BLaER1 (cell line): ENCODE data around the gene KRT84.

Source experiments
- H3K27ac ChIP-seq: shearing (Covaris generic); formaldehyde crosslinking; 2 replicates; pipeline ENCODE4 v1.8.1; 2022
- H3K27me3 ChIP-seq: shearing (Covaris generic); formaldehyde crosslinking; 2 replicates; pipeline ENCODE4 v1.8.1; 2022
- H3K36me3 ChIP-seq: shearing (Covaris generic); formaldehyde crosslinking; 2 replicates; pipeline ENCODE4 v1.8.1; 2022
- H3K4me1 ChIP-seq: shearing (Covaris generic); formaldehyde crosslinking; 2 replicates; pipeline ENCODE4 v1.8.1; 2022
- H3K4me2 ChIP-seq: shearing (Covaris generic); formaldehyde crosslinking; 2 replicates; pipeline ENCODE4 v1.8.1; 2022
- H3K4me3 ChIP-seq: shearing (Covaris generic); formaldehyde crosslinking; 2 replicates; pipeline ENCODE4 v1.8.1; 2022
- H3K9ac ChIP-seq: shearing (Covaris generic); formaldehyde crosslinking; 2 replicates; pipeline ENCODE4 v1.8.1; 2022
- H3K9me3 ChIP-seq: shearing (Covaris generic); formaldehyde crosslinking; 2 replicates; pipeline ENCODE4 v1.8.1; 2022
- H4K20me1 ChIP-seq: shearing (Covaris generic); formaldehyde crosslinking; 2 replicates; pipeline ENCODE4 v1.8.1; 2022
- Cebpa-rat ChIP-seq: shearing (Covaris generic); IDR thresholded peaks from 2 replicates; pipeline ENCODE4 v1.8.1; 2022

Gene KRT84

GRCh38 chr12:52362118-52362726, 23.2 kb downstream of the KRT84 start:
- no peak overlapping the region for H3K4me3 ChIP-seq

GRCh38 chr12:52361553-52361952, 23.9 kb downstream of the KRT84 start:
- Histone ChIP-seq H3K4me2 (peak overlapping the region; percentile 65; the same call in 1 of the 2 replicates), H3K27me3 (no peaks in the 10 kb centered on the region)

More at GRCh38 chr12:52362118-52362726, 23.2 kb downstream of the KRT84 start:
- Histone ChIP-seq H3K27me3 (no peaks in the 10 kb centered on the region), H3K27ac (no peak overlapping the region), H3K4me1 (peaks cover 48% of the 10 kb centered on the region), H3K9ac (no peak overlapping the region), H3K36me3 (no peaks in the 10 kb centered on the region), H3K9me3 (no peaks in the 10 kb centered on the region), H4K20me1 (no peaks in the 10 kb centered on the region), H3K4me2 (no peak overlapping the region)
- TF ChIP-seq Cebpa-rat = no peak

GRCh38 chr12:52360663-52361271, 24.7 kb downstream of the KRT84 start:
- Histone ChIP-seq H3K9me3 (no peaks in the 10 kb centered on the region), H3K4me2 (peak overlapping the region; percentile 65), H3K36me3 (no peaks in the 10 kb centered on the region), H3K27me3 (no peaks in the 10 kb centered on the region), H3K4me3 (no peak overlapping the region), H3K27ac (peak overlapping the region; percentile 6; the same call in 1 of the 2 replicates), H3K4me1 (peaks cover 53% of the 10 kb centered on the region), H3K9ac (no peak overlapping the region), H4K20me1 (no peaks in the 10 kb centered on the region)
- no peak for TF ChIP-seq Cebpa-rat

More at GRCh38 chr12:52361553-52361952, 23.9 kb downstream of the KRT84 start:
- Histone ChIP-seq H3K4me3 (no peak overlapping the region), H4K20me1 (no peaks in the 10 kb centered on the region), H3K9me3 (no peaks in the 10 kb centered on the region), H3K4me1 (peaks cover 53% of the 10 kb centered on the region), H3K27ac (no peak overlapping the region), H3K36me3 (no peaks in the 10 kb centered on the region), H3K9ac (no peak overlapping the region)
- TF ChIP-seq Cebpa-rat = no peak

- Histone ChIP-seq H3K9me3 (no peaks in the 10 kb centered on the region), H3K27me3 (no peaks in the 10 kb centered on the region), H4K20me1 (no peaks in the 10 kb centered on the region), H3K4me3 (no peak overlapping the region), H3K9ac (no peak overlapping the region), H3K36me3 (no peaks in the 10 kb centered on the region), H3K4me1 (peaks cover 53% of the 10 kb centered on the region), H3K27ac (no peak overlapping the region), H3K4me2 (peak overlapping the region; percentile 65)
- no peak for TF ChIP-seq Cebpa-rat
These were observed 25.3 kb downstream of the KRT84 start for GRCh38 chr12:52360106-52360662.

- Histone ChIP-seq H3K4me1 (peaks cover 48% of the 10 kb centered on the region), H3K27ac (no peak overlapping the region), H3K9me3 (no peaks in the 10 kb centered on the region), H4K20me1 (no peaks in the 10 kb centered on the region), H3K4me3 (no peak overlapping the region), H3K27me3 (no peaks in the 10 kb centered on the region), H3K4me2 (peak overlapping the region; percentile 9; the same call in 1 of the 2 replicates), H3K36me3 (no peaks in the 10 kb centered on the region), H3K9ac (no peak overlapping the region)
- TF ChIP-seq Cebpa-rat = no peak
These were observed 25.8 kb downstream of the KRT84 start for GRCh38 chr12:52359621-52360061.

- Histone ChIP-seq H4K20me1 (no peaks in the 10 kb centered on the region), H3K27me3 (no peaks in the 10 kb centered on the region), H3K4me1 (peaks cover 48% of the 10 kb centered on the region), H3K27ac (0 out of 2 replicates have a peak overlapping the region, but pooled peaks have one; percentile 30), H3K4me3 (no peak overlapping the region), H3K4me2 (peak overlapping the region; percentile 75), H3K9ac (no peak overlapping the region), H3K36me3 (no peaks in the 10 kb centered on the region), H3K9me3 (no peaks in the 10 kb centered on the region)
- TF ChIP-seq Cebpa-rat = no peak
These were observed 26.7 kb downstream of the KRT84 start for GRCh38 chr12:52358575-52359350.

- Histone ChIP-seq H3K27ac (no peak overlapping the region), H3K4me1 (peaks cover 58% of the 10 kb centered on the region), H4K20me1 (no peaks in the 10 kb centered on the region), H3K9ac (no peak overlapping the region), H3K9me3 (no peaks in the 10 kb centered on the region), H3K4me2 (no peak overlapping the region; the same call in 1 of the 2 replicates), H3K27me3 (no peaks in the 10 kb centered on the region), H3K4me3 (no peak overlapping the region), H3K36me3 (no peaks in the 10 kb centered on the region)
- TF ChIP-seq Cebpa-rat = no peak
These were observed 28.5 kb downstream of the KRT84 start for GRCh38 chr12:52356762-52357580.

GRCh38 chr12:52356031-52356761, 29.3 kb downstream of the KRT84 start:
- no peak for TF ChIP-seq Cebpa-rat
- Histone ChIP-seq H3K9ac (no peak overlapping the region), H3K4me1 (peaks cover 62% of the 10 kb centered on the region), H3K4me2 (no peak overlapping the region), H3K9me3 (no peaks in the 10 kb centered on the region), H3K27me3 (no peaks in the 10 kb centered on the region), H3K36me3 (no peaks in the 10 kb centered on the region), H4K20me1 (no peaks in the 10 kb centered on the region), H3K4me3 (no peak overlapping the region), H3K27ac (no peak overlapping the region)
